HepG2 (cell line): ENCODE results near the gene STH. TPM values are rescaled to one million over a fixed set of nuclear protein-coding genes. Genes with fewer than 3 reads are reported as not detected.

Experiments
- ARID5B ChIP-seq: IDR thresholded peaks from 2 replicates; pipeline ENCODE4 v1.4.0; 2020; ENCODE audit warnings: mild to moderate bottlenecking, missing genetic modification reagents
- CHCHD3 ChIP-seq: sonication (generic); formaldehyde crosslinking; IDR thresholded peaks from 2 replicates; pipeline ENCODE4 v1.8.0; 2022; ENCODE audit warnings: mild to moderate bottlenecking, missing genetic modification reagents, moderate library complexity
- FUBP1 ChIP-seq: sonication (generic); formaldehyde crosslinking; IDR thresholded peaks from 2 replicates; pipeline ENCODE4 v1.5.1; 2020; ENCODE audit warnings: missing genetic modification reagents, mild to moderate bottlenecking, borderline replicate concordance
- KDM2A ChIP-seq: sonication (generic); formaldehyde crosslinking; IDR thresholded peaks from 2 replicates; pipeline ENCODE4 v1.4.0; 2020; ENCODE audit warnings: low read depth, missing genetic modification reagents, borderline replicate concordance
- RARA ChIP-seq: IDR thresholded peaks from 2 replicates; pipeline ENCODE4 v1.6.1; 2016; ENCODE audit warnings: missing genetic modification reagents, missing compliant biosample characterization
- SOX6 ChIP-seq, 2 experiments: fragments of 450-650 bp in 1 of 2; sonication (generic) in 1 of 2; formaldehyde crosslinking in 1 of 2; IDR thresholded peaks; 2 replicates each; pipeline versions ENCODE4 v1.4.0 to v1.6.1; 2017 to 2020; ENCODE audit warnings: antibody characterized with exemption in 1 of 2, mild to moderate bottlenecking in 1 of 2, missing genetic modification reagents in 1 of 2
- TFAP4 ChIP-seq: sonication (generic); IDR thresholded peaks from 2 replicates; pipeline ENCODE4 v1.6.1; 2016; ENCODE audit warnings: low read depth, borderline replicate concordance
- ZNF619 ChIP-seq: sonication (generic); formaldehyde crosslinking; IDR thresholded peaks from 2 replicates; pipeline ENCODE4 v1.4.0; 2020; ENCODE audit warnings: mild to moderate bottlenecking, missing genetic modification reagents
- ZNF782 ChIP-seq: sonication (generic); formaldehyde crosslinking; IDR thresholded peaks from 2 replicates; pipeline ENCODE4 v1.4.0; 2020; ENCODE audit warnings: missing genetic modification reagents, mild to moderate bottlenecking, borderline replicate concordance
- ZNF883 ChIP-seq: sonication (generic); formaldehyde crosslinking; IDR thresholded peaks from 2 replicates; pipeline ENCODE4 v1.5.1; 2020; ENCODE audit warnings: mild to moderate bottlenecking, missing genetic modification reagents; ENCODE audit errors: not compliant biosample characterization
- ZSCAN29 ChIP-seq: sonication (generic); formaldehyde crosslinking; conservative IDR thresholded peaks from 2 replicates; pipeline ENCODE4 v1.4.0; 2020; ENCODE audit warnings: mild to moderate bottlenecking, missing genetic modification reagents
- polyA plus RNA-seq, 8 experiments: library from polyadenylated mRNA; depleted of rRNA in 3 of 8; stranded (reverse) in 7 of 8; unstranded in 1 of 8; fragments of >200 nt; fragmentation: Illumina TruSeq in 4 of 8; extraction: Trizol in 4 of 8; gene quantifications; 2 replicates each; pipeline versions ENCODE4 v1.2.1 to v1.2.3, GENCODE V29; 2011 to 2016; ENCODE audit warnings: low read depth in 4 of 8, missing spikeins in 1 of 8, mixed read lengths in 1 of 8; ENCODE audit not compliant: insufficient read depth in 1 of 8
- total RNA-seq, 5 experiments: library from RNA; depleted of rRNA; stranded (reverse); fragments of >200 nt; fragmentation: Illumina TruSeq; extraction: Trizol; gene quantifications; 2 replicates each; pipeline ENCODE4 v1.2.3, GENCODE V29; 2016; ENCODE audit warnings: low read depth in 1 of 5
- TF ChIP-seq, protein P1 (sequence below): sonication (generic); formaldehyde crosslinking; IDR thresholded peaks from 2 replicates; pipeline ENCODE4 v1.4.0; 2020; ENCODE audit warnings: mild to moderate bottlenecking, missing genetic modification reagents
- TF ChIP-seq, protein P2 (sequence below): sonication (generic); formaldehyde crosslinking; IDR thresholded peaks from 2 replicates; pipeline ENCODE4 v1.4.0; 2020; ENCODE audit warnings: missing genetic modification reagents, borderline replicate concordance

The STH gene
- total and polyA plus RNA-seq, 2 of the 13 experiments (the other 11 are each of a cell fraction or from before 2014, with no cell fraction given), result not detected

DNA sequence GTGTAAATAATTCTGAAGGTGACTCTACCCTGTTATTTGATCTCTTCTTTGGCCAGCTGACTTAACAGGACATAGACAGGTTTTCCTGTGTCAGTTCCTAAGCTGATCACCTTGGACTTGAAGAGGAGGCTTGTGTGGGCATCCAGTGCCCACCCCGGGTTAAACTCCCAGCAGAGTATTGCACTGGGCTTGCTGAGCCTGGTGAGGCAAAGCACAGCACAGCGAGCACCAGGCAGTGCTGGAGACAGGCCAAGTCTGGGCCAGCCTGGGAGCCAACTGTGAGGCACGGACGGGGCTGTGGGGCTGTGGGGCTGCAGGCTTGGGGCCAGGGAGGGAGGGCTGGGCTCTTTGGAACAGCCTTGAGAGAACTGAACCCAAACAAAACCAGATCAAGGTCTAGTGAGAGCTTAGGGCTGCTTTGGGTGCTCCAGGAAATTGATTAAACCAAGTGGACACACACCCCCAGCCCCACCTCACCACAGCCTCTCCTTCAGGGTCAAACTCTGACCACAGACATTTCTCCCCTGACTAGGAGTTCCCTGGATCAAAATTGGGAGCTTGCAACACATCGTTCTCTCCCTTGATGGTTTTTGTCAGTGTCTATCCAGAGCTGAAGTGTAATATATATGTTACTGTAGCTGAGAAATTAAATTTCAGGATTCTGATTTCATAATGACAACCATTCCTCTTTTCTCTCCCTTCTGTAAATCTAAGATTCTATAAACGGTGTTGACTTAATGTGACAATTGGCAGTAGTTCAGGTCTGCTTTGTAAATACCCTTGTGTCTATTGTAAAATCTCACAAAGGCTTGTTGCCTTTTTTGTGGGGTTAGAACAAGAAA lies 5.1 kb downstream of the STH start (continued):
- TF ChIP-seq ARID5B (CRISPR knock-in tag) (peak; percentile 91), SOX6 (IDR thresholded peaks at IDR 0.05) (no peak), SOX6 (CRISPR knock-in tag; IDR thresholded peaks at IDR 0.05) (peak; percentile 93), TFAP4 (peak; percentile 89), ZSCAN29 (CRISPR knock-in tag) (peak; percentile 85), RARA (CRISPR knock-in tag) (peak; percentile 77; the same call in 1 of the 2 replicates), ZNF619 (CRISPR knock-in tag) (peak; percentile 84; the same call in 1 of the 2 replicates), FUBP1 (CRISPR knock-in tag) (no peak), KDM2A (CRISPR knock-in tag) (peak; percentile 78), ZNF883 (CRISPR knock-in tag) (no peak), CHCHD3 (no peak), ZNF782 (CRISPR knock-in tag) (peak; percentile 41; the same call in 1 of the 2 replicates)
- TF ChIP-seq, protein P1, sequence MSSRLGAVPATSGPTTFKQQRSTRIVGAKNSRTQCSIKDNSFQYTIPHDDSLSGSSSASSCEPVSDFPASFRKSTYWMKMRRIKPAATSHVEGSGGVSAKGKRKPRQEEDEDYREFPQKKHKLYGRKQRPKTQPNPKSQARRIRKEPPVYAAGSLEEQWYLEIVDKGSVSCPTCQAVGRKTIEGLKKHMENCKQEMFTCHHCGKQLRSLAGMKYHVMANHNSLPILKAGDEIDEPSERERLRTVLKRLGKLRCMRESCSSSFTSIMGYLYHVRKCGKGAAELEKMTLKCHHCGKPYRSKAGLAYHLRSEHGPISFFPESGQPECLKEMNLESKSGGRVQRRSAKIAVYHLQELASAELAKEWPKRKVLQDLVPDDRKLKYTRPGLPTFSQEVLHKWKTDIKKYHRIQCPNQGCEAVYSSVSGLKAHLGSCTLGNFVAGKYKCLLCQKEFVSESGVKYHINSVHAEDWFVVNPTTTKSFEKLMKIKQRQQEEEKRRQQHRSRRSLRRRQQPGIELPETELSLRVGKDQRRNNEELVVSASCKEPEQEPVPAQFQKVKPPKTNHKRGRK (CRISPR knock-in tag), result no peak
- TF ChIP-seq, protein P2, sequence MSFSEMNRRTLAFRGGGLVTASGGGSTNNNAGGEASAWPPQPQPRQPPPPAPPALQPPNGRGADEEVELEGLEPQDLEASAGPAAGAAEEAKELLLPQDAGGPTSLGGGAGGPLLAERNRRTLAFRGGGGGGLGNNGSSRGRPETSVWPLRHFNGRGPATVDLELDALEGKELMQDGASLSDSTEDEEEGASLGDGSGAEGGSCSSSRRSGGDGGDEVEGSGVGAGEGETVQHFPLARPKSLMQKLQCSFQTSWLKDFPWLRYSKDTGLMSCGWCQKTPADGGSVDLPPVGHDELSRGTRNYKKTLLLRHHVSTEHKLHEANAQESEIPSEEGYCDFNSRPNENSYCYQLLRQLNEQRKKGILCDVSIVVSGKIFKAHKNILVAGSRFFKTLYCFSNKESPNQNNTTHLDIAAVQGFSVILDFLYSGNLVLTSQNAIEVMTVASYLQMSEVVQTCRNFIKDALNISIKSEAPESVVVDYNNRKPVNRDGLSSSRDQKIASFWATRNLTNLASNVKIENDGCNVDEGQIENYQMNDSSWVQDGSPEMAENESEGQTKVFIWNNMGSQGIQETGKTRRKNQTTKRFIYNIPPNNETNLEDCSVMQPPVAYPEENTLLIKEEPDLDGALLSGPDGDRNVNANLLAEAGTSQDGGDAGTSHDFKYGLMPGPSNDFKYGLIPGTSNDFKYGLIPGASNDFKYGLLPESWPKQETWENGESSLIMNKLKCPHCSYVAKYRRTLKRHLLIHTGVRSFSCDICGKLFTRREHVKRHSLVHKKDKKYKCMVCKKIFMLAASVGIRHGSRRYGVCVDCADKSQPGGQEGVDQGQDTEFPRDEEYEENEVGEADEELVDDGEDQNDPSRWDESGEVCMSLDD, result peak; percentile 76; the same call in 1 of the 2 replicates
